ENCODE results near the gene DDX18.

GRCh38 chr2:117794668-117795067, 19.8 kb upstream of the DDX18 start:
- no peak for TF ChIP-seq CTCF (IDR thresholded peaks at IDR 0.05)
- TF ChIP-seq POLR2A (IDR thresholded peaks at IDR 0.05) = no peak
